ENCODE measurements around the gene PGGT1B. TPM values are rescaled to one million over a fixed set of nuclear protein-coding genes. Genes with fewer than 3 reads are reported as not detected.

PGGT1B gene
- total and polyA plus RNA-seq, 2 of the 8 experiments (the other 6 are each of a cell fraction or from before 2014, with no cell fraction given) = 1.9 to 43.1 TPM

DNA sequence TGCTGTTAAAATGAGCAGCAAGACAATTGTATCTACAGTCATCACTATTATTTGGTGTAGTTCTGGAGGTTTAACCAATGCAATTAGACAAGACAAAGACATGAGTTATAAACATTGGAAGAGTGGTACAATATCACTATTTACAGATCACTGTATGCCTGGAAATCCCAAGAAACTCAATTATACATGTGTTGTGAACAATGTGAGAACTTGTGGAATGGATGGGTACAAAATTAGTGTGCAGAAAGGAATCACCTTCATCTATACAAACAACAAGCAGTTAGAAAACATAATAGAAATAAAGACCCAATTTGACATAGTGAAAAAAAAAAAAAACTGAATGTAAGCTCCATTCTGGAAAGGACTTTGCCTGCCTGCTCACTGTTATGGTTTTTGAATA, 46.1 kb upstream of the PGGT1B start:
- H2BK20ac ChIP-seq (ENCODE audit: low read length) = no peak overlapping the region

More for the DNA sequence above, 46.1 kb upstream of the PGGT1B start:
- no peaks in the 10 kb centered on the region for H3K79me1 ChIP-seq (ENCODE audit: low read depth, low read length)
- H2BK5ac ChIP-seq (ENCODE audit: low read depth, low read length) = no peak overlapping the region
- no peak overlapping the region for H4K91ac ChIP-seq (replicated peaks; ENCODE audit: insufficient read length, low read length)
- H4K20me1 ChIP-seq (replicated peaks in 1 of 2; ENCODE audit: control insufficient read depth in 1 of 2, insufficient read depth in 2 of 2, low read length in 2 of 2) = no peaks in the 10 kb centered on the region
- ChIA-PET CTCF (ENCODE audit: partially characterized antibody) (interaction anchor here (0.7 to 8.9 kb wide), 40 partner anchors 11 to 759 kb away, joined by 3 to 138 read pairs (median 5); partner anchors contain the start of genes CCDC112 and TMED7), POLR2A (ENCODE audit: partially characterized antibody) (interaction anchor here (1.0 to 1.6 kb wide), 3 partner anchors 236 to 263 kb away, joined by 3 to 4 read pairs (median 3); partner anchors contain the start of gene FEM1C)
- no peaks in the 10 kb centered on the region; the same call in 1 of the 2 replicates for H3K23me2 ChIP-seq (ENCODE audit: low read depth, low read length)
- H3K9me3 ChIP-seq (ENCODE audit: insufficient read depth in 2 of 2, low read depth in 1 of 2, low read length in 1 of 2) = no peaks in the 10 kb centered on the region
- no peaks in the 10 kb centered on the region for H3K27me3 ChIP-seq (replicated peaks in 1 of 4; ENCODE audit: control insufficient read depth in 3 of 4, extremely low read depth in 1 of 4, insufficient read depth in 3 of 4, low read length in 3 of 4)
- no peak overlapping the region for H2AFZ ChIP-seq (ENCODE audit: low read length)
- no peak overlapping the region for H3K4ac ChIP-seq (replicated peaks; ENCODE audit: insufficient read length, low read depth, low read length)
- H2BK15ac ChIP-seq (ENCODE audit: low read length) = no peak overlapping the region
- H3K23ac ChIP-seq (ENCODE audit: insufficient read length) = no peak overlapping the region
- no peak overlapping the region for H3K9ac ChIP-seq (replicated peaks in 1 of 4; ENCODE audit: extremely low read depth in 1 of 4, low read depth in 3 of 4, low read length in 3 of 4)
- H3K36me3 ChIP-seq (ENCODE audit: control insufficient read depth in 2 of 4, insufficient read depth in 4 of 4, low read length in 3 of 4) = no peaks in the 10 kb centered on the region
- H3K18ac ChIP-seq (ENCODE audit: extremely low read depth, low read length) = no peak overlapping the region
- H4K5ac ChIP-seq (ENCODE audit: insufficient read length, low read depth, low read length) = no peak overlapping the region
- no peaks in the 10 kb centered on the region for H3K79me2 ChIP-seq (ENCODE audit: control insufficient read depth in 1 of 2, insufficient read depth in 2 of 2, low read length in 2 of 2)
- no peak overlapping the region for H3K14ac ChIP-seq (ENCODE audit: insufficient read length)
- H3K4me3 ChIP-seq (ENCODE audit: extremely low read depth in 1 of 4, insufficient read depth in 2 of 4, low read depth in 3 of 4, low read length in 4 of 4) = no peak overlapping the region
- no peak overlapping the region for H2AK5ac ChIP-seq (ENCODE audit: low read depth, low read length)
- no peak for TF ChIP-seq HDAC2 (IDR thresholded peaks at IDR 0.05; ENCODE audit: borderline replicate concordance in 1 of 2, low read depth in 2 of 2, low read length in 2 of 2)
- TF ChIP-seq JUN (IDR thresholded peaks at IDR 0.05; ENCODE audit: low read depth, low read length) = no peak
- no peak for TF ChIP-seq FOSL1 (IDR thresholded peaks at IDR 0.05; ENCODE audit: insufficient read depth, low read depth, low read length)
- TF ChIP-seq SP1 (IDR thresholded peaks at IDR 0.05; ENCODE audit: low read depth, low read length) = no peak
- no peak for TF ChIP-seq SRF (IDR thresholded peaks at IDR 0.05; ENCODE audit: low read depth, low read length)
- no peak for TF ChIP-seq BACH1 (IDR thresholded peaks at IDR 0.05; ENCODE audit: low read length)
- TF ChIP-seq, protein P1, sequence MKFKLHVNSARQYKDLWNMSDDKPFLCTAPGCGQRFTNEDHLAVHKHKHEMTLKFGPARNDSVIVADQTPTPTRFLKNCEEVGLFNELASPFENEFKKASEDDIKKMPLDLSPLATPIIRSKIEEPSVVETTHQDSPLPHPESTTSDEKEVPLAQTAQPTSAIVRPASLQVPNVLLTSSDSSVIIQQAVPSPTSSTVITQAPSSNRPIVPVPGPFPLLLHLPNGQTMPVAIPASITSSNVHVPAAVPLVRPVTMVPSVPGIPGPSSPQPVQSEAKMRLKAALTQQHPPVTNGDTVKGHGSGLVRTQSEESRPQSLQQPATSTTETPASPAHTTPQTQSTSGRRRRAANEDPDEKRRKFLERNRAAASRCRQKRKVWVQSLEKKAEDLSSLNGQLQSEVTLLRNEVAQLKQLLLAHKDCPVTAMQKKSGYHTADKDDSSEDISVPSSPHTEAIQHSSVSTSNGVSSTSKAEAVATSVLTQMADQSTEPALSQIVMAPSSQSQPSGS (IDR thresholded peaks at IDR 0.05; ENCODE audit: low read length) = no peak
- DNase-seq (ENCODE audit: low read depth in 1 of 2, low spot score in 2 of 2) (no peak), FAIRE-seq (no peak)
- H3K56ac ChIP-seq (replicated peaks; ENCODE audit: insufficient read length, low read depth, low read length) = no peak overlapping the region
- no peak overlapping the region for H2BK12ac ChIP-seq (ENCODE audit: low read depth, low read length)
- no peak overlapping the region for H3K27ac ChIP-seq (ENCODE audit: low read depth, low read length)
- no peak overlapping the region for H2BK120ac ChIP-seq (replicated peaks; ENCODE audit: low read depth, low read length)
- peaks cover 0 to 5% (median 0%) of the 10 kb centered on the region in 4 experiments; a peak in 2 of 7 replicates for H3K4me1 ChIP-seq (replicated peaks in 1 of 4; ENCODE audit: control insufficient read depth in 3 of 4, insufficient read depth in 4 of 4, low read length in 3 of 4)
- no peak overlapping the region for H3K4me2 ChIP-seq (ENCODE audit: insufficient read depth in 1 of 2, low read depth in 2 of 2, low read length in 2 of 2)
- H4K8ac ChIP-seq (ENCODE audit: extremely low read depth, insufficient read depth, low read length) = no peak overlapping the region

Data from H1 (cell line).